H9 (cell line): ENCODE data around the gene SPRY2. TPM values are rescaled to one million over a fixed set of nuclear protein-coding genes. Genes with fewer than 3 reads are reported as not detected.

Experiments used
- DNase-seq: peaks from one replicate; pipeline ENCODE4 v3.0.0-alpha.2; 2017
- H2AFZ ChIP-seq: one replicate; pipeline ENCODE4 v1.6.1; 2013; ENCODE audit warnings: mild to moderate bottlenecking, low read length, control low read depth, moderate library complexity
- H2AK5ac ChIP-seq: 2 replicates; pipeline ENCODE4 v1.6.1; 2013; ENCODE audit warnings: low read length, control low read depth, mixed read lengths; ENCODE audit not compliant: insufficient read length
- H2BK120ac ChIP-seq: one replicate; pipeline ENCODE4 v1.6.1; 2013; ENCODE audit warnings: low read depth, mild to moderate bottlenecking, low read length, control low read depth, inconsistent platforms; ENCODE audit not compliant: poor library complexity, severe bottlenecking
- H2BK12ac ChIP-seq: 2 replicates; pipeline ENCODE4 v1.6.1; 2013; ENCODE audit warnings: low read length, control low read depth, mixed read lengths, low read depth; ENCODE audit not compliant: insufficient read length
- H2BK15ac ChIP-seq: 2 replicates; pipeline ENCODE4 v1.6.1; 2013; ENCODE audit warnings: low read depth, low read length, control low read depth
- H2BK20ac ChIP-seq: one replicate; pipeline ENCODE4 v1.6.1; 2013; ENCODE audit warnings: low read depth, mild to moderate bottlenecking, low read length, control low read depth, inconsistent platforms; ENCODE audit not compliant: poor library complexity, severe bottlenecking
- H2BK5ac ChIP-seq: 2 replicates; pipeline ENCODE4 v1.6.1; 2013; ENCODE audit warnings: low read length, control low read depth, mixed read lengths; ENCODE audit not compliant: insufficient read length
- H3K14ac ChIP-seq: 2 replicates; pipeline ENCODE4 v1.6.1; 2013; ENCODE audit warnings: low read length, control low read depth; ENCODE audit not compliant: insufficient read depth
- H3K18ac ChIP-seq: 2 replicates; pipeline ENCODE4 v1.6.1; 2013; ENCODE audit warnings: low read depth, mild to moderate bottlenecking, mixed read lengths, low read length, control low read depth; ENCODE audit not compliant: insufficient read length
- H3K23ac ChIP-seq: 2 replicates; pipeline ENCODE4 v1.6.1; 2013; ENCODE audit warnings: low read length, control low read depth, mixed read lengths, low read depth; ENCODE audit not compliant: insufficient read length
- H3K23me2 ChIP-seq: 2 replicates; pipeline ENCODE4 v1.6.1; 2013; ENCODE audit warnings: low read depth, mild to moderate bottlenecking, mixed read lengths, low read length, control low read depth; ENCODE audit not compliant: insufficient read length, poor library complexity, severe bottlenecking
- H3K27ac ChIP-seq: 2 replicates; pipeline ENCODE4 v1.5.1; 2013; ENCODE audit warnings: low read length, control low read depth, mixed read lengths, low read depth; ENCODE audit not compliant: insufficient read length
- H3K27me3 ChIP-seq: 2 replicates; pipeline ENCODE4 v1.6.1; 2013; ENCODE audit warnings: low read length, control low read depth, inconsistent platforms; ENCODE audit not compliant: insufficient read depth
- H3K4ac ChIP-seq: 2 replicates; pipeline ENCODE4 v1.6.1; 2013; ENCODE audit warnings: low read depth, mild to moderate bottlenecking, control low read depth, inconsistent platforms, low read length, moderate library complexity
- H3K4me1 ChIP-seq: 2 replicates; pipeline ENCODE4 v1.6.1; 2013; ENCODE audit warnings: low read length, control low read depth, inconsistent platforms; ENCODE audit not compliant: insufficient read depth
- H3K4me2 ChIP-seq: 2 replicates; pipeline ENCODE4 v1.6.1; 2013; ENCODE audit warnings: low read length, control low read depth, mixed read lengths; ENCODE audit not compliant: insufficient read length, insufficient read depth
- H3K56ac ChIP-seq: 2 replicates; pipeline ENCODE4 v1.6.1; 2013; ENCODE audit warnings: low read depth, mild to moderate bottlenecking, mixed read lengths, low read length, control low read depth; ENCODE audit not compliant: insufficient read length
- H3K79me1 ChIP-seq: 2 replicates; pipeline ENCODE4 v1.6.1; 2013; ENCODE audit warnings: low read depth, mild to moderate bottlenecking, moderate library complexity, low read length, control low read depth, inconsistent platforms; ENCODE audit not compliant: insufficient read depth, poor library complexity, severe bottlenecking
- H3K79me2 ChIP-seq: 2 replicates; pipeline ENCODE4 v1.6.1; 2013; ENCODE audit warnings: low read length, control low read depth, inconsistent platforms; ENCODE audit not compliant: insufficient read depth
- H3K9ac ChIP-seq: 2 replicates; pipeline ENCODE4 v1.6.1; 2013; ENCODE audit warnings: low read length, control low read depth, mixed read lengths; ENCODE audit not compliant: insufficient read length; ENCODE audit errors: extremely low read depth
- H3K9me3 ChIP-seq: one replicate; pipeline ENCODE4 v1.6.1; 2013; ENCODE audit warnings: low read depth, low read length, inconsistent platforms; ENCODE audit not compliant: control insufficient read depth
- H3T11ph ChIP-seq: one replicate; pipeline ENCODE4 v1.6.1; 2013; ENCODE audit warnings: mild to moderate bottlenecking, low read length, control low read depth, inconsistent platforms
- H4K20me1 ChIP-seq: one replicate; pipeline ENCODE4 v1.6.1; 2013; ENCODE audit not compliant: control insufficient read depth, insufficient read length, insufficient read depth
- H4K5ac ChIP-seq: 2 replicates; pipeline ENCODE4 v1.6.1; 2013; ENCODE audit warnings: low read depth, mild to moderate bottlenecking, mixed read lengths, low read length, control low read depth; ENCODE audit not compliant: insufficient read length
- H4K8ac ChIP-seq: replicated peaks from 2 replicates; pipeline ENCODE4 v1.6.1; 2013; ENCODE audit warnings: low read length, control low read depth, mixed read lengths, low read depth; ENCODE audit not compliant: insufficient read length
- H4K91ac ChIP-seq: 2 replicates; pipeline ENCODE4 v1.6.1; 2013; ENCODE audit warnings: low read depth, mild to moderate bottlenecking, moderate library complexity, mixed read lengths, low read length, control low read depth; ENCODE audit not compliant: insufficient read length
- H3K27ac Mint-ChIP-seq, 3 experiments: 2 replicates in 2 of 3; 3 replicates in 1 of 3; pipeline ENCODE4 v1.8.0; 2020 to 2021; ENCODE audit warnings: mixed read lengths in 3 of 3, mild to moderate bottlenecking in 1 of 3, moderate library complexity in 1 of 3
- H3K27me3 Mint-ChIP-seq: 2 replicates; pipeline ENCODE4 v1.8.0; 2021; ENCODE audit warnings: low read depth, mild to moderate bottlenecking, moderate library complexity, mixed read lengths
- H3K36me3 Mint-ChIP-seq, 3 experiments: 2 replicates in 2 of 3; 3 replicates in 1 of 3; pipeline ENCODE4 v1.8.0; 2020 to 2021; ENCODE audit warnings: low read depth in 3 of 3, mixed read lengths in 3 of 3; ENCODE audit not compliant: insufficient read depth in 1 of 3
- H3K4me1 Mint-ChIP-seq, 2 experiments: 2 replicates each; pipeline ENCODE4 v1.8.0; 2020; ENCODE audit warnings: mixed read lengths in 2 of 2
- H3K4me3 Mint-ChIP-seq, 2 experiments: 2 replicates in 1 of 2; 3 replicates in 1 of 2; pipeline ENCODE4 v1.8.0; 2020 to 2021; ENCODE audit warnings: mild to moderate bottlenecking in 2 of 2, mixed read lengths in 2 of 2, moderate library complexity in 1 of 2
- H3K9me3 Mint-ChIP-seq, 2 experiments: 2 replicates in 1 of 2; 3 replicates in 1 of 2; pipeline ENCODE4 v1.8.0; 2020; ENCODE audit warnings: mild to moderate bottlenecking in 2 of 2, mixed read lengths in 2 of 2, moderate library complexity in 1 of 2
- total RNA-seq: library from RNA; stranded (reverse); gene quantifications from 2 replicates; pipeline ENCODE4 v1.2.1, GENCODE V29; 2021
- TF ChIP-seq, protein P1 (sequence below): fragments of 200-600 bp; sonication (generic); conservative IDR thresholded peaks from 3 replicates; pipeline ENCODE4 v1.8.0; 2021; ENCODE audit warnings: antibody characterized with exemption, mild to moderate bottlenecking

SPRY2 gene
- total RNA-seq, 1 experiment from 2014 or later: 56.4 TPM

- no peak overlapping the region for H3K23ac ChIP-seq
- Mint-ChIP-seq H3K4me3 (no peak overlapping the region), H3K36me3 (peaks cover 15 to 29% (median 20%) of the 10 kb centered on the region in 3 experiments)
Measured at GRCh38 chr13:80329250-80329649, 11.7 kb downstream of the SPRY2 start.

More at GRCh38 chr13:80329250-80329649, 11.7 kb downstream of the SPRY2 start:
- Histone ChIP-seq H2AFZ (no peak overlapping the region), H4K8ac (no peak overlapping the region), H2BK15ac (no peak overlapping the region), H4K20me1 (no peaks in the 10 kb centered on the region), H3K9me3 (no peaks in the 10 kb centered on the region), H3K27me3 (no peaks in the 10 kb centered on the region), H3K9ac (no peak overlapping the region), H3K4me1 (no peaks in the 10 kb centered on the region), H2BK12ac (no peak overlapping the region), H3K4ac (no peak overlapping the region), H3K79me2 (peaks cover 3% of the 10 kb centered on the region; the same call in 1 of the 2 replicates), H3K56ac (no peak overlapping the region), H4K91ac (no peak overlapping the region), H2AK5ac (no peak overlapping the region), H3K27ac (no peak overlapping the region), H3K4me2 (no peak overlapping the region), H3K79me1 (no peaks in the 10 kb centered on the region), H2BK120ac (no peak overlapping the region), H3T11ph (no peak overlapping the region), H3K23me2 (no peaks in the 10 kb centered on the region), H3K14ac (no peak overlapping the region), H2BK20ac (no peak overlapping the region), H2BK5ac (no peak overlapping the region), H3K18ac (no peak overlapping the region), H4K5ac (no peak overlapping the region)
- H3K27me3 Mint-ChIP-seq: no peaks in the 10 kb centered on the region
- H3K9me3 Mint-ChIP-seq: no peaks in the 10 kb centered on the region
- H3K27ac Mint-ChIP-seq: no peak overlapping the region; a peak in 1 of 7 replicates
- H3K4me1 Mint-ChIP-seq: peaks cover 0 to 3% of the 10 kb centered on the region in 2 experiments; a peak in 2 of 4 replicates
- TF ChIP-seq, protein P1, sequence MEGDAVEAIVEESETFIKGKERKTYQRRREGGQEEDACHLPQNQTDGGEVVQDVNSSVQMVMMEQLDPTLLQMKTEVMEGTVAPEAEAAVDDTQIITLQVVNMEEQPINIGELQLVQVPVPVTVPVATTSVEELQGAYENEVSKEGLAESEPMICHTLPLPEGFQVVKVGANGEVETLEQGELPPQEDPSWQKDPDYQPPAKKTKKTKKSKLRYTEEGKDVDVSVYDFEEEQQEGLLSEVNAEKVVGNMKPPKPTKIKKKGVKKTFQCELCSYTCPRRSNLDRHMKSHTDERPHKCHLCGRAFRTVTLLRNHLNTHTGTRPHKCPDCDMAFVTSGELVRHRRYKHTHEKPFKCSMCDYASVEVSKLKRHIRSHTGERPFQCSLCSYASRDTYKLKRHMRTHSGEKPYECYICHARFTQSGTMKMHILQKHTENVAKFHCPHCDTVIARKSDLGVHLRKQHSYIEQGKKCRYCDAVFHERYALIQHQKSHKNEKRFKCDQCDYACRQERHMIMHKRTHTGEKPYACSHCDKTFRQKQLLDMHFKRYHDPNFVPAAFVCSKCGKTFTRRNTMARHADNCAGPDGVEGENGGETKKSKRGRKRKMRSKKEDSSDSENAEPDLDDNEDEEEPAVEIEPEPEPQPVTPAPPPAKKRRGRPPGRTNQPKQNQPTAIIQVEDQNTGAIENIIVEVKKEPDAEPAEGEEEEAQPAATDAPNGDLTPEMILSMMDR: no peak
- DNase-seq: no peak
